HG02970 (cell line): ENCODE data around the gene TBX2.
"Not testable (repeated sequence)": the region's sequence is repeated elsewhere in the genome, so short reads cannot be mapped to it uniquely, and the experiment has no call there.

Source experiments
- ATAC-seq: cut with Tn5 transposase; IDR thresholded peaks from one replicate; pipeline ENCODE4 v1.9.1; 2021; ENCODE audit warnings: mild to moderate bottlenecking, moderate library complexity, moderate number of reproducible peaks; ENCODE audit not compliant: unreplicated experiment, low FRiP score

Gene TBX2

DNA sequence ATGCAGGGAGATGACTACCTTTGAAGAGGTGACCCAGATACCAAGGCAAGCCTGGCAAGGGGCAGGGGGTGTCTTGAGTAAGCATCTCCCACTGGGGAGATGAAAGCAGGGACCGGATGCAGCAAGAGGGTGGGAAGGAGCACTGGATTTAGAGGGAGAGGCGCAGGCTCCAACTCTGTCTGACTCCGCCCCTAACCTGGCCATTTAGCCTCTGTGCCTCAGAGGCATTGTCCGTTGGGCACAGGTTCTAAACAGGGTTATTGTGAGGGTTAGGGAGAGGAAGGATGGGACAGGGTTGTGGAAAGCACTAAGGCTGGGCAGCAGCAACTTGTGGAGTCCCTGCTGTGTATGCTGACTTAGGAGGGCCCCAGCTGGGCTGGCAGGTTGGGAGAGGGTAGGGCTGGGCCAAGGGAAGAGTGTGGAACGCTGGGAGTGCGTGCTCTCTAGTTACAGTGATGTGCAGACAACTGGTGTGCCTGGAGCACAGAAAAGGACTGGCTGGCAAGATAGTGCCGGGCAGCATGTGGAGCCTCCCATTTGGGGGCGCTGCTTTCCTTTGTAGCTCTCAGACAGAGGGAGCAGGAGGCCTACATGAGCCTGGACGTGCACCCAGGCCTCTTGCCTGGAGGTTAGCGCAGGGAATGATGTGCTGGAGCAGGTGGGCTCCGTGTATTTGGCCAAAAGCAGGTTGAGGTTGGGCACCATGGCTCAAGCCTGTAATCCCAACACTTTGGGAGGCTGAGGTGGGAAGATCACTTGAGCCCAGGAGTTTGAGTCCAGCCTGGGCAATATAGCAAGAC is 26.2 kb downstream of the TBX2 start:
- no peak for ATAC-seq

DNA sequence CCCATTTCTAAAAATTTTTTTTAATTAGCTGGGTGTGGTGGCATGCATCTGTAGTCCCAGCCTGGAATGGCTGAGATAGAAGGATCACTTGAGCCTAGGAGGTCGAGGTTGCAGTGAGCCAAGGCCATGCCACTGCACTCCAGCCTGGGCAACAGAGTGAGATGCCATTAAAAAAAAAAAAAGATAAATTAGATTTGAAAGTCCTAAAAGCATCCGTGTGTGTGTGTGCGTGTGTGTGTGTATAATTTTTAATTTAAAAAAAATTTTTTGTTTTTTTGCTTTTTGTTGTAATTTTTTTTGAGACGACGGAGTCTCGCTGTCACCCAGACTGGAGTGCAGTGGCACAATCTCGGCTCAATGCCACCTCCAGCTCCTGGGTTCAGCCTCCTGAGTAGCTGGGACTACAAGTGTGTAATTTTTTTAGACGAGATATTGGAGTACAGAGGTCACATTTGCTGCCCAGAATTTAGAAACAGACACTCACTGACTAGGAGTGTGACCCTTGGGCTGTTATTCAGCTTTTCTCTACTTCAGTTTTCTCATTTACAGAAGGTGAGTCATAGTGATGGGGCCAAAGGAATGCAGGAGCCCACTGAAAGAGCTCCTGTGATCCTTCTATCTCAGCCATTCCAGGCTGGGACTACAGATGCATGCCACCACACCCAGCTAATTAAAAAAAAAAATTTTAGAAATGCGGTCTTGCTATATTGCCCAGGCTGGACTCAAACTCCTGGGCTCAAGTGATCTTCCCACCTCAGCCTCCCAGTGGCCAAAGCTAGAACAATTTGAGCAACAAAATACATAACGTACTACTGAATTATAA is 27.1 kb downstream of the TBX2 start:
- no peak for ATAC-seq

- ATAC-seq = no peak
These were observed 27.9 kb downstream of the TBX2 start for GRCh38 chr17:61427567-61427966.

DNA sequence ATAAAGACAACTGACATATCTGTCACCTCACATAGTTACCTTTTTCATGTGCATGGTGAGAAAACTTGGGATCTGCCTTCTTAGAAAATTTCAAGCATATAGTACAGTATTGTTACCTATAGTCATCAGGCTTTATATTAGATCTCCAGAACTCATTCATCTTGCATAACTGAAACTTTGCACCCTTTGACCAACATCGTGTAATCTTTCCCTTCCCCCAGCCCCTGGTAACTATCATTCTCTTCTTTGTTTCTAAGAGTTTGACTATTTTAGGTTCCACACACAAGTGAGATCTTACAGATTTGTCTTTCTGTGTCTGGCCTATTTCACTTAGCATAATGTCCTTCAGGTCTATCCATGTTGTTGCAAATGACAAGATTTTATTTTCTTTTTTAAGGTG is 29.6 kb downstream of the TBX2 start:
- ATAC-seq = no peak

GRCh38 chr17:61429831-61430230 is 30.2 kb downstream of the TBX2 start:
- ATAC-seq = not testable (repeated sequence)

DNA sequence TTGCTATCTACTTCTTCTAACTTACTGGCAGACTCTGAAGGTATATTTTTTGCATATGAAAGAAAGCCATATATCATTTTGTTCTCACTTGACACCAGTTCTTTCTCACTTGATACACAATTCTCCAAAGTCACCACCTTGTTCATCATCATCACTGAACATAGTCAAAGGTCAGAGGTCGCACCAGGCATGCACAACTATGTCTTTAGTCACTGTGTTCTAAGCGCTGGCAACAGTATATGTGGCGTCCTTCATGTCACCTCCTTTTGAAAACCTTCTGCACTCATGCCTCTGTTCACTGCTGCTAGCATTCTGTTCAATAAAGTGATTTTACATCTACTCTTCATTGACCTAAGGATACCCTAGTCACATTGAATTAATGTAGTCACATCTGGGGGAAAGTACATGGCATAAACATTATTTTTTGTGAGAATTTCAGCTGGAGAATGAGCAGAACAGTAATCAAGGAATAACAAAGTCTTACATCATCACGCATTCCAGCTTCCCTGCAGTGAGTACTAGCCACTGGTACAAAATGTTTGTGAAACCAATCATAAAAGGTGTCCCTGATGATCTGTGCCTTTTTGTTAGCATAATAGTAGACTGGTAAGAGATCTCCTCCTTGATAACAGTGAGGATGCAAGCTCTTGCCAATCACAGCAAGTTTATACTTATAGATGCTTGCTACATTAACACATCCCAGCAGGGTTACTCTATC is 32.1 kb downstream of the TBX2 start:
- no peak for ATAC-seq

DNA sequence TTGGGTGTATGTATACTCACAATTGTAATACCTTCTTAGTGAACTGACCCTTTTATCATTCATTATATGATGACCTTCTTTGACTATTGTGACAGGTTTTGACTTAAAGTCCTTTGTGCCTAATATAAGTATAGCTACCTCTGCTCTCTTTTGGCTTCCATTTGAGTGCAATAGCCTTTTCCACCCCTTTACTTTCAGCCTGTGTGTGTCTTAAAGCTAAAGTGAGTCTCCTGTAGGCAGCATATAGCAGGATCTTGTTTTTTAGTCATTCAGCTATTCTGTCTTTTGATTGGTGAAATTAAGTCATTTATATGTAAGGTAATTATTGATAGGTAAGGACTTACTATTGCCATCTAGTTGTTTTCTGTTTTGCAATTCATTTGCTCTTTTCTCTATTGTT is 36.6 kb downstream of the TBX2 start:
- no peak for ATAC-seq

DNA sequence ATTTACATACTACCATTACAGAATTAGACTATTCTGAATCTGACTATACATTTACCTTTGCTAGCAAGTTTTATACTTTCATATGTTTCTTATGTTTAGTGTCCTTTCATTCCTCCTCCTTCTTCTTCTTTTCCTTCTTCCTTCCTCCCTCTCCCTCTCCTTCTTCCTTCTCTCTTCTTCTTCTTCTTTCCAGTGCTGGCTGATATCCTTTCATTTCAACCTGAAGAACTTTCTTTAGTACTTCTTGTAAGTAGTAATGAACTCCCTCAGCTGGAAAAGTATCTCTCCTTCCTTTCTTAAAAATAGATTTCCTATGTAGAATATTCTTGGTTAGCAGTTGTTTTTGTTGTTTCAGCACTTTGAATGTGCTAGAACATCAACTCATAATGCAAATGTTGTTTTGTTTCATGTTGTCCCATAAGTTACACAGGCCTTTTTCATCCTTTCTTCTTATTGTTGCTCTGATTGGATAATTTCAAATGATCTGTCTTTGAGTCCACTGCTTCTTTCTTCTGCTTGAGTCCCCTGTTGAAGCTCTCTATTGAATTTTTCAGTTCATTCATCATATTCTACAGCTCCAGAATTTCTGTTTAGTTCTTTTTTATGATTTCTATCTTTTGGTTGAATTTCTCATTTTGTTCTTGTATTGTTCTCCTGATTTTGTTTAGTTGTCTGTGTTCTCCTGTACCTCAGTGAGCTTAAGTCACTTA is 37.5 kb downstream of the TBX2 start:
- no peak for ATAC-seq

DNA sequence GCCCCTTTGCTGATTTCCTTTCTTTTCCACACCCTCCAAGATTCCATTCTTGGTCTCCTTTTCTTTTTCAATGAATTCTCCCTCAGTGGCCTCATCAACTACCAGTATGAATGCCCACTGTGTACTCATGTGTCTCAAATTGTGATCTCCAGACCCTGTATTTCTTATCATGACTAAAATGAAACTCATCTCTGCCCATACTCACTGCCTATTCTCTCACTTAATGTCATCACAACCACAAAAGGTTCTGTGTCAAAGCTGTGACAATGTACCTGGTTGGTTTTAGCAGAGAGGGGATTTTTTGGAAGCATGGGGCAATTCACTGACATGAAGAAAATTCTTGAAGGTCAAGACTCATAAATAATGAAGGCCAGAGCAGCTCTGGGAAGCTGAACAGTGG is 41.1 kb downstream of the TBX2 start:
- ATAC-seq = no peak

- ATAC-seq = not testable (repeated sequence)
These were observed 41.9 kb downstream of the TBX2 start for GRCh38 chr17:61441507-61441906.

DNA sequence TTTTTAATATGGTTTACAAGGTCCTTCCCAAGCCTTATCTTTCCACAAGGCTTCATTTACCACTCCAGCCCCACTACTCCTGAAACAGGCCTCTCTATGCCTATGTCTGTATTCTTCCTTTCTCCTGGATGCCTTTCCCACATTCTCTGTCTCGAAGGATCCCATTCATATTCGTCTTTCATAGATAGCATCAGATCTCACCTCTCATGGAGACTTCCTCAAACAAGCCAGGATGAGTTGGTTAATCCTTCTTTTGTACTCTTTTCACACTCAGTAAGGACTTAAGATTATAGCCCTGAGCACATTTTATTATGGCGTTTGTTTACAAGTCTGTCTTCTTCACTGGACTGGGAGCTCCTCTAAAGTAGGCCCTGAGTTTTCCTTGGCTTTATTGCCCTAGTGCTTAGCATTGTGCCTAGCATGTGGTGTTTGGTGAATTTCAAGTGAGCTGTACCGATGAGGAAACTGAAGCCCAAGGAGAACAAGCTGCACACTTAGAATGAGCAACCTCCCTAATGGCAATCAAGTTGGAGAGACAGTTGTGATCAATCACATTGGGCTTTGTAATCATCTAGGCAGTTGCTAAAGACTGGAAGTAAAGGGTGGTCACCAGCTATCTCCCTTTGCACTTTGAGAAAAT is 42.6 kb downstream of the TBX2 start:
- ATAC-seq = no peak

DNA sequence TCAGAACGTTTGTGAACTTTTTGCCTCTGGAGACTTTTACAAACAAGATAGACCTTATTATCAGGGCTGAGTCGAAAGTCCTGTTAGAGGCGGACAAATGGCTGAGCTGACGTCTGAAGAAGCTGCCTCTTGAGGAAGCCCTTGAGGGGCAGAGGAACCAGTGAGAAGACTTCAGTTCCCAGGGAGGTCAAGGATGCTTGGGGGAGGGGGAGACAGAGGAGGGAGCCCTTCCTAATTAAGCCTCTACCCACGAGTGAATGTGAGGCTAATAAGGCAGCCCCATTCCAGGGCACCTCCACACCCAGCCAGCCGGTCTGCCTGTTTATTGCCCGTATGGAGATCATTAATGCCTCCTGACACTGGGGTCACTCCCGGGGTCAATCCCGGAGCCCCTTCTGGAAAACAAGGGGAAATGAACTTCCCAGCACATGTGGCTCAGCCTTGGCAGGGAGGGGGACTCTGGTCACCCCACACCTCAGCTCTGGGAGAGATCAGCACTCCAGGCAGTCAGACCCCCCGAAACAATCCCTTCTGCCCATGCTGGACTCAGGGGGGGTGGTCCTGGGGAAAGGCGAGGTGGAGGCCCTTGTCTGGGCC is 43.3 kb downstream of the TBX2 start:
- ATAC-seq = no peak

GRCh38 chr17:61443475-61443882 is 43.8 kb downstream of the TBX2 start:
- no peak for ATAC-seq

DNA sequence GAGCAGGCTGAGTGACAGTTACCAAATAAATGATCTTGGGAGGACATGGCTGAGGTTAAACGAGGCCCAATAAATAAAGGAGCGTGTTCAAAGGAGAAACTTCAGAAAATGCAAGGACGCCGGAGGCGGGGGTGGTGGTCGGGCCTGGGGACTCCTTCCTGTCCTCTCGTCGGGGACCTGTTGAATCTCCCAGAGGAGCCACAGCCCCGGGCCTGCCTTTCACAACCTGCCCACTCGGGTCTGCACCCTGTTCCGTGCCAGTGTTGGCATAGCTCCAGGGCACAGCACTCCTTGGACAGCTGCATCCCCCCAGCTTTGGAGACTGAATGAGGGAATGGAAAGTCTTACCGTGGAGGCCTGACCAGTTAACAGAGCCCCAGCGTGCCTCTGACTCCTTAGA is 44.4 kb downstream of the TBX2 start:
- no peak for ATAC-seq

GRCh38 chr17:61444831-61445230 is 45.2 kb downstream of the TBX2 start:
- ATAC-seq = no peak

- no peak for ATAC-seq
These were observed 47.7 kb downstream of the TBX2 start for GRCh38 chr17:61447358-61447757.

DNA sequence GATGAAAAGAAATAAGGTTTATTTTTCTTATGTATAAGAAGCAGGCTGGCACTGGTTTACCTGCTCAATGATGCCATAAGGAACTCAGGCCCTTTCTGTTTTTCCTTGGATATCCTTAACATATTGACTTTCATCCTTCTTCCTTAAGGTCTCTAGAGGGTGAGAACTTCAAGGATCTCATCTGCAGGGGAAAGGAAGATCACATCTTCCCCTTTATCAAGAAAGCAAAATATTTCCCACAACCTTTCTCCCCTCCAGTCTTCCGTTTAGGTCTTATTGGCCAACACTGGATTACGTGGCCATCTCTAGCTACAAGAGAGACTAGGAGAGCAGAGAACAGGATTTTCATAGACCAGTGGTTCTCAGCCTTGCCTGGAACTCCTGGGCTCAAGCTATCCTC is 48.4 kb downstream of the TBX2 start:
- no peak for ATAC-seq

DNA sequence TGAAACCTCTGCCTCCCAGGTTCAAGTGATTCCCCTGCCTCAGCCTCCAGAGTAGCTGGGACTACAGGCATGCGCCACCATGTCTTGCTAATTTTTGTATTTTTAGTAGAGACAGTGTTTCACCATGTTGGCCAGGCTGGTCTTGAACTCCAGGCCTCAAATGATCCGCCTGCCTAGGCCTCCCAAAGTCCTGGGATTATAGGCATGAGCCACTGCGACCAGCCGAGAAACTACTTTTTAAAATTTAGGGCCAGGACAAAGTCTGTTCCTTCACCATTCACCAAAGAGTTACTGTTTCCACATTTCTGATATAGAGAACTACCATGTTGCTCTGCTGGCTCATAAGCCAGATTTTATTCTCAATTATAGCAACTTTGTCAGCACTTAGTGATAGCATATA is 49.5 kb downstream of the TBX2 start:
- ATAC-seq = not testable (repeated sequence)

DNA sequence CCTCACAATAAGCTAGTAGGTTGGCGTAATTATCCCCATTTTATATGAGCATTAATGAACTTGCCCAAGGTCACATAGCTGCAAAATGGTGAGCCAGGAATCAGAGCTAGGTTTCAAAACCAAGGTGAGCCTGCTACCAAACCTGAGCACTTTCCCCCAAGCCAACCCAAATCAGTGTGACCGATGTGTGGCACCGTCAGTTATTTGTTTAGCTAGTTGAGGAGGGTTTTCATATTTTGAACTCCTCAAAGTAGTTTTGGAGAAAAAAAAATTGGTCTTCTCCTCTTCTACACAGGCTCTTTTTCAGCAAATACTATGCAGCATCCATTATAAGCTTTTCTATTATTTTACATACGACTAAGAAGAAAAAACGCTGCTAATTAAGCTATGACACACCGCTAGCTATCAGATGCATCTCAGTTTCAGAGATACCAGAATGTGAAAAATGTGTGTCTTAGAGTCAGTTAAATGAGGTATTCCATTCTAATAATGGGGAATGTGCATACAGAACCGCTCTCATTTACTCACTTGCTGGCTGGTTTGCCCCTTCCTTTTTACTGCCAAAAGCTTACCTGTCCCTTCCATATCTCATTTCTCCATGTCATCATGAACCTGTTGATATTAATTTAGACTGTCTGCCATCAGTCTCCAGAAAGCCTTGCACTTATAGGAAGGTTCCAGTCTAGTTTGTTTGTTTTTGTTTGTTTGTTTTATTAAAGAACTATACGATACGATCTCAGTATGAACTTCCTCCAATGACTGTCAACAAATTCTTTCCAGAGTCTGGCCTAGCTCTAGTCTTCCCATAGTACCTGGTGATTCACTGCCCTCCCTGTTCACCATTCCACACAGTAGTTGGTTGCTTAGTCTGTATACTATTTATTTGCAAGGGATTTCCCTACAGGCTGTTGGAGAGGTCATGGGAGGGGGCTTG is 50.3 kb downstream of the TBX2 start:
- ATAC-seq = no peak
